Spinal cord (tissue), 10 donors: ENCODE data around the gene TLCD3B. TPM values are rescaled to one million over a fixed set of nuclear protein-coding genes. Genes with fewer than 3 reads are reported as not detected.

Experiments used
- DNase-seq, 6 donors: peaks; one replicate each; pipeline versions ENCODE4 v3.0.0 to v3.0.0-alpha.2; 2013 to 2015; ENCODE audit warnings: low spot score in 6 of 6, low read depth in 4 of 6
- H3K27ac ChIP-seq: one replicate; pipeline ENCODE4 v1.5.1; 2013; ENCODE audit warnings: low read depth, low read length, control low read depth
- H3K27me3 ChIP-seq: one replicate; pipeline ENCODE4 v1.6.1; 2013; ENCODE audit warnings: low read length; ENCODE audit not compliant: control insufficient read depth, insufficient read depth
- H3K36me3 ChIP-seq: one replicate; pipeline ENCODE4 v1.6.1; 2013; ENCODE audit warnings: low read length; ENCODE audit not compliant: control insufficient read depth, insufficient read depth
- H3K4me1 ChIP-seq: one replicate; pipeline ENCODE4 v1.6.1; 2013; ENCODE audit warnings: low read length; ENCODE audit not compliant: control insufficient read depth, insufficient read depth
- H3K4me3 ChIP-seq: one replicate; pipeline ENCODE4 v1.5.1; 2013; ENCODE audit warnings: low read depth, low read length, control low read depth
- H3K9me3 ChIP-seq: one replicate; pipeline ENCODE4 v1.6.1; 2013; ENCODE audit warnings: low read length; ENCODE audit not compliant: control insufficient read depth, insufficient read depth
- WGBS: methylation state at CpG from one replicate; pipeline ENCODE4 v1.1.5; 2013; ENCODE audit warnings: missing lambda C conversion rate; ENCODE audit not compliant: insufficient coverage; 5-methylcytosine and 5-hydroxymethylcytosine counted together
- polyA plus RNA-seq, 2 donors: library from polyadenylated mRNA; unstranded; fragments of 120-200 nt; gene quantifications; one replicate each; pipeline ENCODE4 v1.2.1, GENCODE V29; 2013; ENCODE audit not compliant: insufficient read length in 2 of 2
- total RNA-seq, 2 donors: library from RNA; depleted of rRNA in 1 of 2; stranded (reverse); fragments of 120-200 nt in 1 of 2; fragments of >200 nt in 1 of 2; gene quantifications; one replicate each; pipeline versions ENCODE4 v1.2.3 to v1.2.4, GENCODE V29; 2013 to 2014
- donor health status: healthy.

TLCD3B gene
- total and polyA plus RNA-seq, 4 donors = 10.2 to 136 (median 69.1) TPM

- Histone ChIP-seq H3K4me1 (peaks cover 51% of the 10 kb centered on the region), H3K27me3 (no peaks in the 10 kb centered on the region), H3K36me3 (peaks cover 71% of the 10 kb centered on the region), H3K27ac (peak overlapping the region; percentile 36), H3K4me3 (no peak overlapping the region), H3K9me3 (no peaks in the 10 kb centered on the region)
- peak in 1 of 6 donors; percentile 30 for DNase-seq
- 86% methylated on average over 13 of the region's 17 CpGs for WGBS
Measured at GRCh38 chr16:30068750-30069610, 37.9 kb upstream of the TLCD3B start.

- Histone ChIP-seq H3K27ac (no peak overlapping the region), H3K4me3 (no peak overlapping the region), H3K4me1 (peaks cover 58% of the 10 kb centered on the region), H3K27me3 (no peaks in the 10 kb centered on the region), H3K9me3 (no peaks in the 10 kb centered on the region), H3K36me3 (peaks cover 70% of the 10 kb centered on the region)
- DNase-seq = no peak
- WGBS = 97% methylated on average over 5 of the region's 9 CpGs
Measured at GRCh38 chr16:30068333-30068732, 37.3 kb upstream of the TLCD3B start.

GRCh38 chr16:30067584-30067916 is 36.5 kb upstream of the TLCD3B start:
- Histone ChIP-seq H3K36me3 (peaks cover 63% of the 10 kb centered on the region), H3K27ac (no peak overlapping the region)
- no CpG with 5 or more reads among the region's 6 CpGs for WGBS

GRCh38 chr16:30066761-30067583 is 35.9 kb upstream of the TLCD3B start:
- H3K27ac ChIP-seq = peak overlapping the region; percentile 98
- DNase-seq = no peak
- no peaks in the 10 kb centered on the region for H3K27me3 ChIP-seq
- peaks cover 61% of the 10 kb centered on the region for H3K4me1 ChIP-seq
- H3K4me3 ChIP-seq = peak overlapping the region; percentile 98
- H3K9me3 ChIP-seq = no peaks in the 10 kb centered on the region
- peaks cover 57% of the 10 kb centered on the region for H3K36me3 ChIP-seq
- 45% methylated on average over 11 of the region's 21 CpGs for WGBS

More at GRCh38 chr16:30067584-30067916, 36.5 kb upstream of the TLCD3B start:
- Histone ChIP-seq H3K4me3 (no peak overlapping the region), H3K4me1 (peaks cover 61% of the 10 kb centered on the region), H3K27me3 (no peaks in the 10 kb centered on the region), H3K9me3 (no peaks in the 10 kb centered on the region)
- DNase-seq = no peak

GRCh38 chr16:30065943-30066760 is 35.1 kb upstream of the TLCD3B start:
- Histone ChIP-seq H3K9me3 (no peaks in the 10 kb centered on the region), H3K36me3 (peaks cover 49% of the 10 kb centered on the region), H3K27me3 (no peaks in the 10 kb centered on the region), H3K4me3 (peak overlapping the region; percentile 98), H3K4me1 (peaks cover 61% of the 10 kb centered on the region), H3K27ac (peak overlapping the region; percentile 98)
- peak in 1 of 6 donors; percentile 27 for DNase-seq
- under 1% methylated on average over 30 of the region's 44 CpGs for WGBS

GRCh38 chr16:30065102-30065942 is 34.3 kb upstream of the TLCD3B start, which contains the start of gene ALDOA:
Gene ALDOA, plus strand, starts transcription at chr16:30065760. Its CDS starts 1,138 bp downstream, at chr16:30066898.
- DNase-seq = peak; percentile 90 to 99 (median 96)
- no peaks in the 10 kb centered on the region for H3K27me3 ChIP-seq
- H3K36me3 ChIP-seq = peaks cover 47% of the 10 kb centered on the region
- under 1% methylated on average over 92 of the region's 99 CpGs for WGBS
- H3K9me3 ChIP-seq = no peaks in the 10 kb centered on the region
- peak within 1 kb of the TSS; percentile 98 for H3K4me3 ChIP-seq
- peak within 1 kb of the TSS; percentile 98 for H3K27ac ChIP-seq
- H3K4me1 ChIP-seq = peaks cover 60% of the 10 kb centered on the region

- DNase-seq = peak in 1 of 6 donors; percentile 19
- Histone ChIP-seq H3K4me3 (peak overlapping the region; percentile 98), H3K9me3 (no peaks in the 10 kb centered on the region), H3K4me1 (peaks cover 54% of the 10 kb centered on the region), H3K36me3 (peaks cover 45% of the 10 kb centered on the region), H3K27ac (peak overlapping the region; percentile 98), H3K27me3 (no peaks in the 10 kb centered on the region)
- under 1% methylated on average over 25 of the region's 25 CpGs for WGBS
Measured at GRCh38 chr16:30064729-30065101, 33.6 kb upstream of the TLCD3B start.

GRCh38 chr16:30063893-30064728 is 33.0 kb upstream of the TLCD3B start:
- H3K4me3 ChIP-seq = peak overlapping the region; percentile 98
- H3K4me1 ChIP-seq = peaks cover 48% of the 10 kb centered on the region
- H3K27ac ChIP-seq = peak overlapping the region; percentile 98
- 7% methylated on average over 7 of the region's 27 CpGs for WGBS
- DNase-seq = peak in 3 of 6 donors; percentile 52 to 86 (median 80)
- H3K36me3 ChIP-seq = peaks cover 43% of the 10 kb centered on the region
- H3K27me3 ChIP-seq = no peaks in the 10 kb centered on the region
- no peaks in the 10 kb centered on the region for H3K9me3 ChIP-seq
